OCI-LY3 (cell line): ENCODE data around the gene TMEM184C.

Experiments used
- CTCF ChIP-seq: fragments of 200-600, 300-600 bp; sonication (generic); IDR thresholded peaks from 2 replicates; pipeline ENCODE4 v1.5.1; 2014; ENCODE audit warnings: antibody characterized with exemption, low read length, low read depth
- EZH2phosphoT487 ChIP-seq: fragments of 200-600 bp; shearing (Covaris generic); IDR thresholded peaks from 2 replicates; pipeline ENCODE4 v1.6.1; 2018; ENCODE audit warnings: antibody characterized with exemption, mixed run types, low read depth

- TF ChIP-seq EZH2phosphoT487 (no peak), CTCF (no peak)
Measured at GRCh38 chr4:147628415-147628814, 11.2 kb downstream of the TMEM184C start.
